Natural killer cell treated with Interleukin-12 subunit alpha and Interleukin-12 subunit beta and Interleukin-15 and Interleukin-18, amount 100 ng/mL, for 72 hours (primary cell): ENCODE data around the gene C6orf132. TPM values are rescaled to one million over a fixed set of nuclear protein-coding genes. Genes with fewer than 3 reads are reported as not detected.

Experiments used
- ATAC-seq, 2 donors: fragments of 150-1000 bp; cut with Tn5 transposase in 1 of 2; sonication (Bioruptor Pico), chemical (Tn5 transposase) in 1 of 2; 2 replicates each; pipeline ENCODE4 v1.10.0; 2021
- DNase-seq: peaks from one replicate; pipeline ENCODE4 v3.0.0; 2022; ENCODE audit warnings: low spot score
- H3K27ac Mint-ChIP-seq, 2 donors: 1 replicate in 1 of 2; 2 replicates in 1 of 2; pipeline ENCODE4 v1.8.0; 2022; ENCODE audit warnings: mixed read lengths in 2 of 2, mild to moderate bottlenecking in 1 of 2, moderate library complexity in 1 of 2
- H3K27me3 Mint-ChIP-seq, 2 donors: 1 replicate in 1 of 2; 2 replicates in 1 of 2; pipeline ENCODE4 v1.8.0; 2022; ENCODE audit warnings: mixed read lengths in 2 of 2
- H3K36me3 Mint-ChIP-seq: one replicate; pipeline ENCODE4 v1.8.0; 2022; ENCODE audit warnings: mixed read lengths
- H3K4me1 Mint-ChIP-seq, 2 donors: 1 replicate in 1 of 2; 2 replicates in 1 of 2; pipeline ENCODE4 v1.8.0; 2022; ENCODE audit warnings: low read depth in 2 of 2, mixed read lengths in 2 of 2, mild to moderate bottlenecking in 1 of 2
- H3K4me3 Mint-ChIP-seq: one replicate; pipeline ENCODE4 v1.8.0; 2022; ENCODE audit warnings: mixed read lengths
- H3K9me3 Mint-ChIP-seq: 2 replicates; pipeline ENCODE4 v1.8.0; 2022; ENCODE audit warnings: mixed read lengths
- total RNA-seq, 2 donors: library from RNA; stranded (reverse); gene quantifications; one replicate each; pipeline ENCODE4 v1.2.3, GENCODE V29; 2022

The C6orf132 gene
- under 1 TPM; 0.17 to 0.42 TPM for total RNA-seq

- Mint-ChIP-seq H3K9me3 (no peaks in the 10 kb centered on the region), H3K4me3 (peak within 1 kb of the TSS; percentile 53), H3K36me3 (no peaks in the 10 kb centered on the region), H3K27me3 (peaks cover 18 to 29% of the 10 kb centered on the region in 2 donors), H3K4me1 (peaks cover 2 to 5% of the 10 kb centered on the region in 2 donors), H3K27ac (no peak within 1 kb of the TSS)
- no peak for ATAC-seq
- no peak for DNase-seq
These were observed at the start of gene C6orf132 for GRCh38 chr6:42142118-42142835. Gene C6orf132, minus strand, starts transcription at chr6:42142620. Its CDS starts 176 bp downstream, at chr6:42142444.

- Mint-ChIP-seq H3K27me3 (no peaks in the 10 kb centered on the region), H3K4me1 (no peaks in the 10 kb centered on the region), H3K36me3 (no peaks in the 10 kb centered on the region), H3K9me3 (no peaks in the 10 kb centered on the region), H3K4me3 (no peak overlapping the region), H3K27ac (no peak overlapping the region)
- no peak for ATAC-seq
- no peak for DNase-seq
These were observed 48.2 kb upstream of the C6orf132 start for GRCh38 chr6:42190554-42191183.

DNA sequence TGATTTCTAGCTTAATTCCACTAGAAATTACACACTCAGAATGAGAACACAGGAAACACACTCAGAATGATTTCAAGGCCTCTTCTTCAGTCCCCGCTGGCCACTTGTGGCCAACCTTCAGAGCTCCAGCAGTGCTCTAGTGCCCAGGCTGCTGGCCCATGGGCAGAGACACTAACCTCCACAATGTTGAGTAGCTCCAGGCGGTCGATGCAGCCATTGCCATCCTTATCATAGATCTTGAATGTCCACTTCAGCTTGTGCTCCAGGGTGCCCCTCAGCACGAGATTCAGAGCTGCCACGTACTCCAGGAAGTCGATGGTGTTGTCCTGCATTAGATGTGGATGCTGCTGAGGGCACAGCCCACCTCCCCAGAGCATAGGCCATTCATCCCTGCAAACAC is 46.0 kb upstream of the C6orf132 start:
- H3K9me3 Mint-ChIP-seq, result no peaks in the 10 kb centered on the region
- no peak for DNase-seq
- no peaks in the 10 kb centered on the region for H3K36me3 Mint-ChIP-seq
- no peak overlapping the region for H3K4me3 Mint-ChIP-seq
- H3K27me3 Mint-ChIP-seq, result no peaks in the 10 kb centered on the region
- ATAC-seq, result no peak
- no peak overlapping the region for H3K27ac Mint-ChIP-seq
- no peaks in the 10 kb centered on the region for H3K4me1 Mint-ChIP-seq

GRCh38 chr6:42185597-42185996 is 43.2 kb upstream of the C6orf132 start:
- no peak for ATAC-seq
- Mint-ChIP-seq H3K4me3 (no peak overlapping the region), H3K27me3 (no peaks in the 10 kb centered on the region), H3K4me1 (no peaks in the 10 kb centered on the region), H3K9me3 (no peaks in the 10 kb centered on the region), H3K36me3 (no peaks in the 10 kb centered on the region), H3K27ac (no peak overlapping the region)
- DNase-seq, result no peak

- no peak for DNase-seq
- peak in 1 of 2 donors; percentile 15 for ATAC-seq
- H3K27me3 Mint-ChIP-seq, result peaks cover 4 to 7% of the 10 kb centered on the region in 2 donors
- no peak overlapping the region for H3K27ac Mint-ChIP-seq
- H3K4me3 Mint-ChIP-seq, result no peak overlapping the region
- H3K4me1 Mint-ChIP-seq, result no peaks in the 10 kb centered on the region
- H3K9me3 Mint-ChIP-seq, result no peaks in the 10 kb centered on the region
- H3K36me3 Mint-ChIP-seq, result no peaks in the 10 kb centered on the region
These were observed 42.1 kb upstream of the C6orf132 start for GRCh38 chr6:42184475-42184874.

DNA sequence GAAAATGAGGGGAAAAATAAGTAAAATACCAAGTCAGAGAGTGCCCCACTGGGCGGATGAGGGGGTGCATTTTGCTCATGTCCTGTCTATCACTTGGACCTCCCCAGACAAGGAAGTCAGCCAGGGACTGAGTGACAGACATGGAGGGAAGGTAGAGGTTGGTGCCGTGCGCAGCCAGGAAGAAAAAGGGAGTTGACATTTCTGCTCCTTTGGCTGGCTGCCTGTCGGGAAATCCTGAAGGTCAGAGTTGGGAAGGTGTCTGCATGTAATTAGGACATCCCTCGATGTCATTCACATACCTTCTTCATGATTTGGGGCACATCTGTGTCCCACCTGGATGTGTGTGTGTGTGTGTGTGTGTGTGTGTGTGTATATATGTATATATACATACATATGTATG is 39.7 kb upstream of the C6orf132 start:
- Mint-ChIP-seq H3K4me1 (no peaks in the 10 kb centered on the region), H3K36me3 (no peaks in the 10 kb centered on the region), H3K27me3 (peaks cover 4 to 7% of the 10 kb centered on the region in 2 donors), H3K9me3 (no peaks in the 10 kb centered on the region), H3K27ac (no peak overlapping the region), H3K4me3 (no peak overlapping the region)
- no peak for DNase-seq
- no peak for ATAC-seq

- H3K36me3 Mint-ChIP-seq, result no peaks in the 10 kb centered on the region
- peaks cover 7% of the 10 kb centered on the region in 2 donors for H3K27me3 Mint-ChIP-seq
- ATAC-seq (no peak), DNase-seq (no peak)
- no peak overlapping the region for H3K4me3 Mint-ChIP-seq
- H3K9me3 Mint-ChIP-seq, result no peaks in the 10 kb centered on the region
- no peaks in the 10 kb centered on the region for H3K4me1 Mint-ChIP-seq
- H3K27ac Mint-ChIP-seq, result no peak overlapping the region
These were observed 37.5 kb upstream of the C6orf132 start for GRCh38 chr6:42179945-42180313.

DNA sequence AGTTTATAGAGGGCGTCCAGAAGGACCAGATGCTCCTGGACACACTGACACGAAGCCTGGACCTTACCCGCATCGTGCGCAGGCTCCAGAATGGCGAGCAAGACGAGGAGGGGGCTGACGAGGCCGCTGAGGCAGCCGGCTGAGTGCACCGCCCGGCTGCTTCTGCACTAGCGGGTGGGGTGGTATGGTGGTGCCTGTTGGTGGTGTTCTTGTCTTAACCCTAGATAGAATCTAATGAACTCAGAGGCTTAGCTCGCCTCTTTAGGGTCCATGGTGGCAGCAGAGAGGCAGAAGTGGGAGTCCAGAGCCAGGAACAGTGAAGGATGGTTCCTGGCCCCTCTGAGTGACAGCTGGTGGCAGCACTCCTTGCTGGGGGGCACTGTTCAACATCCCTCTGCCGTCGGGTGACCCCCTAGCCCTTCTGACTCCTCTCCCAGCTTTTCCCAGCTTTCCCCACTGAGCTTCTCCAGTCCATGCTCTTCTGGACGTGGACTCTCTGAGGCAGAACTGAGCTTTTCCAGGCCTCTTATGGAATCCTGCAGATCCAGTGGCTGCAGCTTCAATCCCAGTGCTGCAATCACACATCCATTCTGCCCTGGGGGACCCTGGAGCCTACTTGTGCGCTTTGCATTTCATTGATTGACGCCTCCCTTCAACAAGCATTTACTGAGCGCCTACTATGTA is 37.0 kb upstream of the C6orf132 start:
- ATAC-seq (no peak), DNase-seq (no peak)
- H3K27ac Mint-ChIP-seq, result no peak overlapping the region
- no peaks in the 10 kb centered on the region for H3K4me1 Mint-ChIP-seq
- no peaks in the 10 kb centered on the region for H3K36me3 Mint-ChIP-seq
- H3K27me3 Mint-ChIP-seq, result peaks cover 7% of the 10 kb centered on the region in 2 donors
- no peaks in the 10 kb centered on the region for H3K9me3 Mint-ChIP-seq
- no peak overlapping the region for H3K4me3 Mint-ChIP-seq

- Mint-ChIP-seq H3K36me3 (no peaks in the 10 kb centered on the region), H3K4me1 (no peaks in the 10 kb centered on the region), H3K4me3 (no peak overlapping the region), H3K27me3 (peaks cover 7% of the 10 kb centered on the region in 2 donors), H3K9me3 (no peaks in the 10 kb centered on the region), H3K27ac (no peak overlapping the region)
- DNase-seq, result no peak
- peak; percentile 45 to 49 for ATAC-seq
These were observed 35.3 kb upstream of the C6orf132 start for GRCh38 chr6:42177514-42178364.

GRCh38 chr6:42176981-42177380 is 34.6 kb upstream of the C6orf132 start:
- no peak for DNase-seq
- Mint-ChIP-seq H3K9me3 (no peaks in the 10 kb centered on the region), H3K4me1 (no peaks in the 10 kb centered on the region), H3K27ac (no peak overlapping the region), H3K27me3 (peaks cover 7% of the 10 kb centered on the region in 2 donors), H3K4me3 (no peak overlapping the region), H3K36me3 (no peaks in the 10 kb centered on the region)
- no peak for ATAC-seq

DNA sequence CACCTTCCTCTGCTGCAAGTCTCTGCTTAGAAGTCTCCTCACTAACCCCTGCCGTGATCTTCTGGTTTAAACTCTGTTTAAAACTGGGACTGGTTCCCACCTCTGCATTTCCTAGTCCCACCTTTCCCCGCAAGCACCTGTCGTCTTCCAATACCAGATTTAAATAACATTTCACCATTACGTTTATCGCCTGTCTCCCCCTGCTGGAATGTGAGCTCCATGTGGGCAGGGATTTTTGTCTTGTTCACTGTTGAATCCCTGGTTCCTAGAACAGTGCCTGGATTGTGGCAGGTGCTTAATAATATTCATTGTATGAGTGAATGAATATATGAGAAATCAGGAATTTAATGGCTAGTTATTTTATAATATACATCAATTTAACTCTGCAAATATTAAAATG is 33.4 kb upstream of the C6orf132 start:
- no peak for ATAC-seq

GRCh38 chr6:42173101-42173500 is 30.7 kb upstream of the C6orf132 start, which contains the start of gene GUCA1A:
Gene GUCA1A, plus strand, starts transcription at chr6:42173364. Its CDS starts 250 bp downstream, at chr6:42173614.
- peaks cover 0 to 2% of the 10 kb centered on the region in 2 donors for H3K27me3 Mint-ChIP-seq
- H3K4me1 Mint-ChIP-seq, result no peaks in the 10 kb centered on the region
- H3K9me3 Mint-ChIP-seq, result no peaks in the 10 kb centered on the region
- H3K36me3 Mint-ChIP-seq, result no peaks in the 10 kb centered on the region
- DNase-seq (no peak), ATAC-seq (no peak)
- H3K27ac Mint-ChIP-seq, result no peak within 1 kb of the TSS
- no peak within 1 kb of the TSS for H3K4me3 Mint-ChIP-seq

More for the DNA sequence above, 33.4 kb upstream of the C6orf132 start:
- H3K36me3 Mint-ChIP-seq, result no peaks in the 10 kb centered on the region
- no peaks in the 10 kb centered on the region for H3K9me3 Mint-ChIP-seq
- DNase-seq, result no peak
- no peak overlapping the region for H3K4me3 Mint-ChIP-seq
- no peaks in the 10 kb centered on the region for H3K4me1 Mint-ChIP-seq
- H3K27me3 Mint-ChIP-seq, result peaks cover 7% of the 10 kb centered on the region in 2 donors
- H3K27ac Mint-ChIP-seq, result no peak overlapping the region

GRCh38 chr6:42171813-42172581 is 29.6 kb upstream of the C6orf132 start:
- Mint-ChIP-seq H3K4me3 (no peak overlapping the region), H3K36me3 (no peaks in the 10 kb centered on the region), H3K4me1 (no peaks in the 10 kb centered on the region), H3K9me3 (no peaks in the 10 kb centered on the region), H3K27me3 (peaks cover 0 to 2% of the 10 kb centered on the region in 2 donors), H3K27ac (no peak overlapping the region)
- DNase-seq (no peak), ATAC-seq (no peak)
